ENCODE data around the gene TMEM25. TPM values are rescaled to one million over a fixed set of nuclear protein-coding genes. Genes with fewer than 3 reads are reported as not detected.

TMEM25 gene
- total and polyA plus RNA-seq, 2 of the 13 experiments (the other 11 are each of a cell fraction or from before 2014, with no cell fraction given): 7.5 to 17.2 TPM

DNA sequence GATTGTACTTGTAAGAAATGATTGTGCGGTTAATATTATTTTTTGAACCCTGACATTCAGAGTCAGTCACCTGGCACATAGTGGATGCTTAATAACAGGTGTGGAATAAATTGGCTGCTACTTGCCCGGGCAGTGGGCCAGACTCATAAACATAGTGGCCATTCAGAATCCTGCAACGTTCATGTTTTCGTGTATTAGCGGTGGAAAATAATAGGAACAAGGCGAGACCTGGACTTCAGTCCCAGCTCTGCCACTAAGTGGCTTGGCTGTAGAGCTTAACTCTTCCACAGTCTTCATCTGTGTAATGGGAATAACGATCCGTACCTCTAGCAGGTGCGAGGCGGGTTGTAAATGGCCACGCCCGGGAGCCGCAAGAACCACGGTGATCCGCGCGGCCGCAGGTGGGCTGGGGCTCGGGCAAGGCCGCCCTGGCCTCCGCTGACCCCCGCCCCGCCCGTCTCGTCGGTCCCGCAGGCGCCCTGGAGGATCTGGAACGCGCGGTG lies 761 bp upstream of the TMEM25 start (continued):
- TF ChIP-seq ZNF709 (CRISPR knock-in tag; IDR thresholded peaks at IDR 0.05): no peak
- TF ChIP-seq, protein P1, sequence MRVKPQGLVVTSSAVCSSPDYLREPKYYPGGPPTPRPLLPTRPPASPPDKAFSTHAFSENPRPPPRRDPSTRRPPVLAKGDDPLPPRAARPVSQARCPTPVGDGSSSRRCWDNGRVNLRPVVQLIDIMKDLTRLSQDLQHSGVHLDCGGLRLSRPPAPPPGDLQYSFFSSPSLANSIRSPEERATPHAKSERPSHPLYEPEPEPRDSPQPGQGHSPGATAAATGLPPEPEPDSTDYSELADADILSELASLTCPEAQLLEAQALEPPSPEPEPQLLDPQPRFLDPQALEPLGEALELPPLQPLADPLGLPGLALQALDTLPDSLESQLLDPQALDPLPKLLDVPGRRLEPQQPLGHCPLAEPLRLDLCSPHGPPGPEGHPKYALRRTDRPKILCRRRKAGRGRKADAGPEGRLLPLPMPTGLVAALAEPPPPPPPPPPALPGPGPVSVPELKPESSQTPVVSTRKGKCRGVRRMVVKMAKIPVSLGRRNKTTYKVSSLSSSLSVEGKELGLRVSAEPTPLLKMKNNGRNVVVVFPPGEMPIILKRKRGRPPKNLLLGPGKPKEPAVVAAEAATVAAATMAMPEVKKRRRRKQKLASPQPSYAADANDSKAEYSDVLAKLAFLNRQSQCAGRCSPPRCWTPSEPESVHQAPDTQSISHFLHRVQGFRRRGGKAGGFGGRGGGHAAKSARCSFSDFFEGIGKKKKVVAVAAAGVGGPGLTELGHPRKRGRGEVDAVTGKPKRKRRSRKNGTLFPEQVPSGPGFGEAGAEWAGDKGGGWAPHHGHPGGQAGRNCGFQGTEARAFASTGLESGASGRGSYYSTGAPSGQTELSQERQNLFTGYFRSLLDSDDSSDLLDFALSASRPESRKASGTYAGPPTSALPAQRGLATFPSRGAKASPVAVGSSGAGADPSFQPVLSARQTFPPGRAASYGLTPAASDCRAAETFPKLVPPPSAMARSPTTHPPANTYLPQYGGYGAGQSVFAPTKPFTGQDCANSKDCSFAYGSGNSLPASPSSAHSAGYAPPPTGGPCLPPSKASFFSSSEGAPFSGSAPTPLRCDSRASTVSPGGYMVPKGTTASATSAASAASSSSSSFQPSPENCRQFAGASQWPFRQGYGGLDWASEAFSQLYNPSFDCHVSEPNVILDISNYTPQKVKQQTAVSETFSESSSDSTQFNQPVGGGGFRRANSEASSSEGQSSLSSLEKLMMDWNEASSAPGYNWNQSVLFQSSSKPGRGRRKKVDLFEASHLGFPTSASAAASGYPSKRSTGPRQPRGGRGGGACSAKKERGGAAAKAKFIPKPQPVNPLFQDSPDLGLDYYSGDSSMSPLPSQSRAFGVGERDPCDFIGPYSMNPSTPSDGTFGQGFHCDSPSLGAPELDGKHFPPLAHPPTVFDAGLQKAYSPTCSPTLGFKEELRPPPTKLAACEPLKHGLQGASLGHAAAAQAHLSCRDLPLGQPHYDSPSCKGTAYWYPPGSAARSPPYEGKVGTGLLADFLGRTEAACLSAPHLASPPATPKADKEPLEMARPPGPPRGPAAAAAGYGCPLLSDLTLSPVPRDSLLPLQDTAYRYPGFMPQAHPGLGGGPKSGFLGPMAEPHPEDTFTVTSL (CRISPR knock-in tag; IDR thresholded peaks at IDR 0.05; ENCODE audit: borderline replicate concordance): no peak
- TF ChIP-seq HOXD1 (CRISPR knock-in tag; IDR thresholded peaks at IDR 0.05): no peak

GRCh38 chr11:118531597-118532084 lies 649 bp downstream of the TMEM25 start:
- ChIA-PET POLR2A (no interaction called here), CTCF (ENCODE audit: low intra/inter-chr PET ratio, low total read pairs) (no interaction called here)
- no peaks in the 10 kb centered on the region for H3K9me3 ChIP-seq (ENCODE audit: low read length)
- FAIRE-seq (no peak), DNase-seq (ENCODE audit: low spot score) (peak; percentile 12), ATAC-seq (peak; percentile 37)
- no peak overlapping the region for H2AFZ ChIP-seq (ENCODE audit: low read length)
- H3K4me1 ChIP-seq (ENCODE audit: insufficient read depth, low read length): peaks cover 60% of the 10 kb centered on the region
- peak overlapping the region; percentile 94 for H3K4me2 ChIP-seq (ENCODE audit: low read depth, low read length)
- no peaks in the 10 kb centered on the region for H4K20me1 ChIP-seq (ENCODE audit: insufficient read depth, low read length)
- H3K27ac ChIP-seq (ENCODE audit: extremely low read length, insufficient read depth, low read length): peak overlapping the region; percentile 41
- in situ Hi-C loops (cut with HindIII; ENCODE audit: extremely low pct_ligation_motif_present, low pct_unique_long_range_greater_than_20kb): loop anchor here (5.0 kb wide), 1 partner anchor 36 kb away; the partner anchor contains the start of gene IFT46
- H3K9ac ChIP-seq (ENCODE audit: insufficient read depth, low read depth, low read length): peak overlapping the region; percentile 79
- no peaks in the 10 kb centered on the region for H3K36me3 ChIP-seq (replicated peaks in 1 of 2; ENCODE audit: control insufficient read depth in 1 of 2, insufficient read depth in 2 of 2, low read length in 2 of 2)
- peak overlapping the region; percentile 70 to 97 (median 73) for H3K4me3 ChIP-seq (replicated peaks in 1 of 3; ENCODE audit: insufficient read depth in 1 of 3, low read depth in 2 of 3, low read length in 3 of 3)
- H3K79me2 ChIP-seq (ENCODE audit: insufficient read depth, low read length): no peaks in the 10 kb centered on the region
- H3K27me3 ChIP-seq (ENCODE audit: control insufficient read depth in 1 of 2, insufficient read depth in 2 of 2, low read length in 2 of 2): no peaks in the 10 kb centered on the region; a peak in 1 of 5 replicates
- intact Hi-C loops (cut with micrococcal nuclease; ENCODE audit: unreplicated experiment): no loop called here
- BruUV-seq (replicated peaks): TSS peak; percentile 37
- 0% methylated on average over 7 of the region's 12 CpGs for WGBS (ENCODE audit: low lambda C conversion rate)
- TF ChIP-seq RNF2 (conservative IDR thresholded peaks at IDR 0.05; ENCODE audit: low read depth) (no peak), MAF1 (CRISPR knock-in tag; IDR thresholded peaks at IDR 0.05; ENCODE audit: borderline replicate concordance) (no peak), MXI1 (IDR thresholded peaks at IDR 0.05; ENCODE audit: borderline replicate concordance, low read depth, low read length) (0 out of 3 replicates have a peak, but pooled peaks have one; percentile 3), IKZF1 (IDR thresholded peaks at IDR 0.05) (no peak), ZNF138 (CRISPR knock-in tag; IDR thresholded peaks at IDR 0.05; ENCODE audit: low read depth) (0 out of 2 replicates have a peak, but pooled peaks have one; percentile 22), ZNF572 (CRISPR knock-in tag; IDR thresholded peaks at IDR 0.05) (no peak), ZNF589 (CRISPR knock-in tag; conservative IDR thresholded peaks at IDR 0.05) (no peak), ZNF615 (CRISPR knock-in tag; IDR thresholded peaks at IDR 0.05; ENCODE audit: borderline replicate concordance) (0 out of 2 replicates have a peak, but pooled peaks have one; percentile 1)
- TF ChIP-seq, protein P2, sequence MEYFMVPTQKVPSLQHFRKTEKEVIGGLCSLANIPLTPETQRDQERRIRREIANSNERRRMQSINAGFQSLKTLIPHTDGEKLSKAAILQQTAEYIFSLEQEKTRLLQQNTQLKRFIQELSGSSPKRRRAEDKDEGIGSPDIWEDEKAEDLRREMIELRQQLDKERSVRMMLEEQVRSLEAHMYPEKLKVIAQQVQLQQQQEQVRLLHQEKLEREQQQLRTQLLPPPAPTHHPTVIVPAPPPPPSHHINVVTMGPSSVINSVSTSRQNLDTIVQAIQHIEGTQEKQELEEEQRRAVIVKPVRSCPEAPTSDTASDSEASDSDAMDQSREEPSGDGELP (IDR thresholded peaks at IDR 0.05; ENCODE audit: borderline replicate concordance, low read depth): peak; percentile 32; the same call in 1 of the 2 replicates
- TF ChIP-seq, protein P3, sequence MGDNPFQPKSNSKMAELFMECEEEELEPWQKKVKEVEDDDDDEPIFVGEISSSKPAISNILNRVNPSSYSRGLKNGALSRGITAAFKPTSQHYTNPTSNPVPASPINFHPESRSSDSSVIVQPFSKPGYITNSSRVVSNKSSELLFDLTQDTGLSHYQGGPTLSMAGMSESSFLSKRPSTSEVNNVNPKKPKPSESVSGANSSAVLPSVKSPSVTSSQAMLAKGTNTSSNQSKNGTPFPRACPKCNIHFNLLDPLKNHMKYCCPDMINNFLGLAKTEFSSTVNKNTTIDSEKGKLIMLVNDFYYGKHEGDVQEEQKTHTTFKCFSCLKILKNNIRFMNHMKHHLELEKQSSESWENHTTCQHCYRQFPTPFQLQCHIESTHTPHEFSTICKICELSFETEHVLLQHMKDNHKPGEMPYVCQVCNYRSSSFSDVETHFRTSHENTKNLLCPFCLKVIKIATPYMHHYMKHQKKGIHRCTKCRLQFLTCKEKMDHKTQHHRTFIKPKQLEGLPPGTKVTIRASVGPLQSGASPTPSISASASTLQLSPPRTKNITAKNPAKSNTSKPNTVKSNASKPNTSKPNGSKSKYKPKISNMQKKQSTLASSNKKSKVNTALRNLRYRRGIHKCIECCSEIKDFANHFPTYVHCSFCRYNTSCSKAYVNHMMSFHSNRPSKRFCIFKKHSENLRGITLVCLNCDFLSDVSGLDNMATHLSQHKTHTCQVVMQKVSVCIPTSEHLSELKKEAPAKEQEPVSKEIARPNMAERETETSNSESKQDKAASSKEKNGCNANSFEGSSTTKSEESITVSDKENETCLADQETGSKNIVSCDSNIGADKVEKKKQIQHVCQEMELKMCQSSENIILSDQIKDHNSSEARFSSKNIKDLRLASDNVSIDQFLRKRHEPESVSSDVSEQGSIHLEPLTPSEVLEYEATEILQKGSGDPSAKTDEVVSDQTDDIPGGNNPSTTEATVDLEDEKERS (CRISPR knock-in tag; IDR thresholded peaks at IDR 0.05): no peak

Measured in HepG2 (cell line).